GM08714 (cell line): Measurements from ENCODE around the gene ERC2.

Source experiments
- H3K4me3 ChIP-seq: fragments of 200-500 bp; sonication (Bioruptor generic); 2 replicates; pipeline ENCODE4 v1.5.1; 2014; ENCODE audit warnings: mild to moderate bottlenecking, low read length, inconsistent platforms
- ZNF274 ChIP-seq: IDR thresholded peaks from 2 replicates; pipeline ENCODE4 v1.6.1; 2012; ENCODE audit warnings: mild to moderate bottlenecking, low read depth, low read length

ERC2 gene

DNA sequence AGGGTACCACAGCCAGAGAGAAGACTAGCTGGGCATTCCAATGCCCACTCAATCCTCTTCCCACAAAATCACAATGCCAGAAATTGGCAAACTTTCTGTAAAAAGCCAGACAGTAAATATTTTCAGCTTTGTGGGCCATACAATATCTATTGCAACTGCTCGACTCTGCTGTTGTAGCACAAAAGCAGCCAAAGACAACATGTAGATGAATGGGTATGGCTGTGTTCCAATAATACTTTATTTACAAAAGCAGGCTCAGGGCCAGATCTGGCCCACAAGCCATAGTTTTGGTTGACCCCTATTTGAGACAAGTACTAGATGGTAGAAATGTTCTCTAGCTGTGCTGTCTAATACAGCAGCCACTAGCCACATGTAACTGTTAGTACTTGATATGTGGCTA, 330.9 kb downstream of the ERC2 start:
- no peak for TF ChIP-seq ZNF274
- no peak overlapping the region for H3K4me3 ChIP-seq

DNA sequence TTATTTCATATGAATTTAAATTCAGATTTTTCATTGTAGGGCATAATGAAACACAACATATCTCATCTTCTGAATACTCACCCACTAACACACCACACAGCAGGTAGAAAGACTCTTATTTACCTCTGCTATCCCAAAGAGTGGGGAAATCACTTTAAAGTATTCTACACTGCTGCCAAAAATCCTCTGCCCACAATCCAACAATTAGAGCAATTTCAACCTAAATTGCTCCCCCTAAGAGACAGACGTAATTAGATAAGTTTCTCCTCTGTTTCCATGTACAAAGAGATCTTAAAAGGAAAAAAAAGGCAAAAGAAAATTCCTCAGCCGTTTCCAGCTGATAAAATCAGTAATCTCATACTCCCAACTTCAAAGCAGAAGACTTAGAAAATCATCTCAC, 331.8 kb downstream of the ERC2 start:
- H3K4me3 ChIP-seq = no peak overlapping the region
- TF ChIP-seq ZNF274 = no peak

DNA sequence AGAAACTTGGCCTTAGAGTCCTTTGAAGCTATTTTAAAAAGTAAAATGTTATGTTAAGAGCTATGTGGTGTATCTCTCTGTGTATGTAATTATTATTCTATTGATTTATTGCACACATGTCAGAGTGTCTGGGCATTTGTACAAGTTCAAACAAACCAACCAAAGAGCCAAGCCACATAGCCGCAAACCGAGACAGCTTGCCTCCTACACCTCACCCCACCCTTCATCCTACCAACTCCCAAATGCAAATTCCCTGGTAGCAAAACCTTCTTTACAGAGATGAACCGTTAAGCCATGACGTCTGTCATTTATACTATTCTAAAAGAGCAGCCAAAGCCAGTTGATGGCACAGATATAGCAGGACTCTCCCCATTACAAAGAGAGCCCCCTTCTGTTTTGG, 332.3 kb downstream of the ERC2 start:
- no peak for TF ChIP-seq ZNF274
- H3K4me3 ChIP-seq = no peak overlapping the region

DNA sequence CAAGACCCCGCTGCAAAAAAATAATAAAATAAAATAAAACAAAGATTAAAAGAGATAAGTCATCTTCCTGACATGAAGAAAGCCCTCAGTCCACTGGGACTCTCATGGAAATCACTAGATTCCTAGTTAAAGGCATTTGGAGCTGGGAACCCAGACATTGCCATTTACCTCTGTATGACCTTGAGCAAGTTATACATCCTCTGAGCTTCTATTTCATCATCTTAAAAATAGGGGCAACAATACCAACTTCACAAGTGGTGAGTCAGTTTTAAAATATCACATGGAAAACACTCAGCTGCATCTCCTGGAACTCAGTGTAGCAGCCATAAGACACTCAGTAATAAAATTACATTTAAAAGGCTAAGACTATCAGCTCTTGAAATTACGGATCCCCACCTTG, 334.8 kb downstream of the ERC2 start:
- H3K4me3 ChIP-seq = no peak overlapping the region
- TF ChIP-seq ZNF274 = no peak

DNA sequence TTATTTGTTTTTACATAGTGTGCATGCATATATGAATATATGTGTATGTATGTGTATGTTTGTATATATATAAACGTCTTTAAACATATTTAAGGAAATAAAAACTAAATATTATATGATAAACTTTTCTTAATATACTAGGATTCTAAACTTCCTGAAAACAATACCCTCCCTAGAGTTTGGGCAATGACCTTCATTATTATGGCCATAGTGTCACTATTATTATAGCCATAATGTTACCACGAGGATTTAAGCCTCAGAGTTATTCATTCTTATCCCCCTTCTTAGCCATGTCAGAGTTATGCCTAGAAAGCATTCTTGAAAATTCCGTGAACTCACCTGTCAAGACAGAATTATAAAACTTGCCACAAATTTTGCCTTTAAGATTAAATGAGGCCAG, 335.5 kb downstream of the ERC2 start:
- no peak overlapping the region for H3K4me3 ChIP-seq
- TF ChIP-seq ZNF274 = no peak

DNA sequence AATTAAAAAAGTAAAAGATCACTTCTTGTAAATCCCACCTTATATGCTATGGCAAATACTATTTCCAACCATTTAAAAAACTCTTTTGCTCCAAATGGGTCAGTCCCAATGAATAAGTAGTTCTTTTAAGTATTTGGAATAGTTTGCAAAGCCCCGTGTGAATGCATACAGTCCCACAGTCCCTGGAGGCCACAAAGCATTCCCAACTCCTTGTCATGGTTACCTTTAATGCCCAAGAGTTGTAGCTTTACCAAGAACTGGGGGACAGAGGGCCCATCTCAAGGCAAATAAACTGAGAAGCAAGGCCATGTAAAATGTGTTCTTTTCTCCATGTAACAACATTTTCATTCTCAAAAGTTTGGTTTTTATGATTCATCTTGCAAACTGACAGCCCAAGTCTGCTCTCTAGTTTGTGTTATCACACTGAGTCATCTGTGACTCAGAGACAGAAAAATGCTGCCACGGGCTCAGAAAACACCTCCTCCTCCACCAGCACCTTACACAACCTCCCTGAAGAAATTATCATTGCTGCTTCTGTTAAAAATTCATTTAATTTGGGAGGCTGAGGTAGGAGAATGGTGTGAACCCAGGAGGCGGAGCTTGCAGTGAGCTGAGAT, 336.2 kb downstream of the ERC2 start:
- H3K4me3 ChIP-seq = no peak overlapping the region
- no peak for TF ChIP-seq ZNF274

DNA sequence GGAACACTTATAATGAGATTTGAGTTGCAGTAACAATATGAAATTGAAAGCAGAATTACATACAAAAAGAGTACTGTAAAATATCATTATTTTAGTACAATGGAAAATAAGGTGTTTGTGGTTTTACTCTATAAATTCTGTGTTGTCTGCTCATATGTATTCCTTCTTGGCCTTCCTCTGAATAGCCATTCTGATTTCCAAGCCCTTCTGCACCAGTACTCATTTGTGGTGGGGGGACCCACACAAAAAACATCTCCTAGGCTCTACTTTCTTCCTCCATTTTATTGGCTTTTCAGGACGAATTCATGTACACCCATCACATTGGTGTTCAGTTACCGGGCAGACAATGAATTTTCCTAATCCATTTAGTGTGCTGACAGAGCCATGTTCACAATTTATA, 338.2 kb downstream of the ERC2 start:
- TF ChIP-seq ZNF274 = no peak
- H3K4me3 ChIP-seq = no peak overlapping the region

DNA sequence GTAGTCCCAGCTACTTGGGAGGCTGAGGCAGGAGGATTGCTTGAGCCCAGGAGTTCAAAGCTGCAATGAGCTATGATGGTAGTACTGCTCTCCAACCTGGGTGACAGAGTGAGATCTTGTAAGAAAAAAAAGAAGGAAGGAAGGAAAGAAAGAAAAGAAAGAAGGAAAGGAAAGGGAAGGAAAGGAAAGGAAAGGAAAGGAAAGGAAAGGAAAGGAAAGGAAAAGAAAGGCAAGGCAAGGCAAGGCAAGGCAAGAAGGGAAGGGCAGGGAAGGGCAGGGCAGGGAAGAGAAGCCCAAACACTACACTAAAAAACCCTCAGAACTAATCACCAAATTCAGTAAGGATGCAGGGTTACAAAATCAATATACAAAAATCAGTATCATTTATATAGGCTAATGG, 341.6 kb downstream of the ERC2 start:
- no peak for TF ChIP-seq ZNF274
- no peak overlapping the region for H3K4me3 ChIP-seq

DNA sequence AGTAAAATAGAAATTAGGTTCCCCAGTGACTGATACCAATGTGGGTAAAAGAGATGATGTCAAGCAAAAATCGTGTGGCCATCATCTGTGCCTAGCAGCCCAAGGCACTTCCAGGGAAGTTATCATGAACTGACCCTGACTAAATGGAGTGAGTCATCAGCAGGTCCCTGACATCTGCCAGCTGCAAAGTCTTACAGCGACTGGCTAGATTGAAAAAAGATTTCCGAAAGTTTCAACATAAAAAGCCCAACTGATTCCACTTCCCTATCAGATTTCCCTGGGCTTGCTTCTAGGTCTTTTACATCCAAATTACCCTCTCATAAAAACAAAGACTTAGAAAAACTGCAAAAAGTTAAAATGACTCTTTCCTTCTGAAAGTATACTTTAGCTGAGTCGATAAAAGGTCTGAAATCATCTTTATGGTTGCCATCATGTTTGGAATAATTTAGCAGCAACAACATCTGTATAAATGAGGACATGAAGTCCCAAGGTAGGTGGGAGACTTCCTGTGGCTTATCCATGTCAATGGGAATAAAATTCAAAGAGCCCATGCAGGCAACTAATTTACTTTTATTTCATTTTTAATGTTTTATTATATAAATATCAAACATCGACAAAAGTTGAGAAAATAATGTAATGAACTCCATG, 342.8 kb downstream of the ERC2 start:
- no peak for TF ChIP-seq ZNF274
- no peak overlapping the region for H3K4me3 ChIP-seq

DNA sequence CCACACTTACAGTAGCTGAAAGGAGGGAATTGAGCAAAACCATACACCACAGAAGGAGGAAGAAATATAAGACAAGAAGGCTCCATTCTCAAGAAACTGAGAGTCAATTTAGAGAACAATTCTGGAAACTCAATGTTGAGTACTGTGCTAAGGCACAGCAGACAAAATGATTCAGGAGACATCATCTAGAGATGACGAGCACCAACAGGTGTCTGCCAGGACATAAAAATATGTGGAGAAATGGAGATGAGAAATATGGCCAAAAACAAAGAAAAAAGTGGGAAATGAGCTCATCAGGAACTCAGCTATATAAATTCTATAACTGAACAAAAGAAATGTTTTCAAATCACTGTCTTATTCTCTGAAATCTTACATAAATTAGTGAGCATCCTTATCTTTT, 343.7 kb downstream of the ERC2 start:
- H3K4me3 ChIP-seq = no peak overlapping the region
- no peak for TF ChIP-seq ZNF274

DNA sequence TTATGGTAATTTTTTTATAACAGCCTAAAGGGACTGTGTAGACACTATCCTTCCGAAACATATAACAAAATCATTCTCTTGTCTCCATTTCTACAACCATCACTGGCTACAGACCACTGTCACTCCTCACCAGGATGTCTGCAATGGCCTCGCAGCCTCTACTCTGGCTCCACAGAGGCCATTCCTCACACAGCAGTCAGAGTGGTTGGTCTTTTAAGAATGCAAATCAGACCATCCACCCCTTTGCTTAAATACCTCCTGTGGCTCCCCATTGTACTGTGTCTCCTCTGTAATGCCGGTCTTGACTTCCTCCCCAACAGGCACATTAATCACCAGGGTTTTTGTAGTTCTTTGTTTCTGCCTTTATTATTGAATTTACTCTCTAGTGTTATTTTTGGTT, 344.8 kb downstream of the ERC2 start:
- H3K4me3 ChIP-seq = no peak overlapping the region
- no peak for TF ChIP-seq ZNF274

DNA sequence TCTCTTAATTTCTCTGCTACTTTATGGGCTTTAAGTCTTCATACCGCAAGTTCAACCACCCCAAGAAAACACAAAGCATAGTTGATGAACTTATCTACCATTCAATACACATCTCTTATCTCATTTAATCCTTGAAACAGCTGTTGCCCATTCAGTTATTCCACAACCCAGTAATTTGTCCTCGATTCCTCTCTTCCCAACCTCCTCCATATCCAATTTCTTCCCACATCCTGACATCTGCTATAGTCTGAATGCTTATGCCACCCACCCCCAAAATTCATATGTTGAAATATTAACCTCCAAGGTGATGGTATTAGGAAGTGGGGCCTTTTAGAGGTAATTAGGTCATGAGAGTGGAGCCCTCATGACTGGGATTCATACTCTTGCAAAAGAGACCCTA, 345.4 kb downstream of the ERC2 start:
- no peak for TF ChIP-seq ZNF274
- no peak overlapping the region for H3K4me3 ChIP-seq

DNA sequence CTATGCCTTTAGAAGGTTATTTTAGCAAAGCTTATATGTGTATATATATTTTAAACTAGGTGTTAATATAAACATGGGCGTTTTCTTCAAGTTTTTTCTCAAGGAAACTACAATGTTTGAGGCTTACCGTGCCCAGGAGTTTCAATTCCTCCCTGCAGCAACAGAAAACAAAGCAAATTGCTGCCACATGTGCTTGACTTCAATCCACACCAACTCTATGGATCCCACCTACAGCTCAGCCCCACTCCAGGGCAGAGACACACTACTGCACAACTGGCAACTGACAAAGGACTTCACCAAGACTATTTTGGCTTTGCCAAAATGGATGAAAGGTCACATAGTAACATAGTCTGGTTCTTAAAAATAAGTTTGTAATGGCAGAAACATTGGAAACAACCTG, 346.6 kb downstream of the ERC2 start:
- TF ChIP-seq ZNF274 = no peak
- no peak overlapping the region for H3K4me3 ChIP-seq

DNA sequence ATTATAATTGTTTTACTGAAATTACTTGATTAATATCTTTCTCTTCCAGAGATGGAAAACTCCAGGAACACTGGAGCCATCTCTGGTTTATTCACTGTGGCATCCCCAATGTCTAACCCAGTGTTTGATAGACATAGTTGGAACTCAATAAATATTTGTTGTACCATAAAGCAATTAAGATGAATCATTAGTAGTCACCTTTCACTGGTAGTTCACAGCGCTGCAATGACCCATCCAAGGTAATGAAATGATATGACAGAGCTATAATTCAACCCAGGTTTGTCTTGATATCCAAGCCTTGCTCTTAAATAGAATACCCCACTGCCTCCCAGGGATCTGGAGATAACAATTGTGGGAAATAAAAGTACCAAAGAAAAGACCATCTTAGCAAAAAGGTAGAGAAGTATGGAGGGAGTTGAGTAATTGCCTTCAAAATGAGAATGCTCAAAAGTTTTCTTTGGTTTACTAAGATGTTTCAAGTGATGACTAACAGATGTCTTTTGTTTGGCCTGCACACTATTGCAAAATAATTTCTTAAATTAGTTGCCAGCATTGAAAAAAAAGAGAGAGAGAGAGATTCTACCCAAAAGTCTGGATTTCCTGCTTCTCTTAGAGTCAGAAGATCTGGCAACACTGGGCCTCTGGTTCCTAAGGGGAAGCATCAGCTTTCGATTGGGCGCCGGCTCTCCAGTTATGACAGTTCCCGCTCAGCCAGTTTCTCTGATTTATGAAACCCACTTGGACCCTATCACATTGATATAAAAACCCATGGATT, 348.5 kb downstream of the ERC2 start:
- no peak for TF ChIP-seq ZNF274
- H3K4me3 ChIP-seq = no peak overlapping the region

DNA sequence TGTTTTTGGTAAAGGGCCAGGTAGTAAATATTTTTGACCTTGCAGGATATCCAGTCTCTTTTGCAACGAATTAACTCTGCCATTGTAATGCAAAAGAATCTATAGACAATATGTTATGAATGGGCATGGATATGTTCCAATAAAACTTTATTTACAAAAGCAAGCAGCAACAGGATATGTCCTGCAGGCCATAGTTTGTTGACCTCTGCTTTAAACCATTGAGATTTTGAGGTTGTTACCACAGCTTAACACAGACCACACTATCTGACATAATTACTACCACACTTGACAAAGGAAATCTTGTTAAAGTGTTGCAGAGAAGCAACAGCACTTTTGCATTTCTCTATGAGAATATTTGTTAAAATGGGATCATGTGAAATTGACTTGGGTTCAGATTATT, 349.3 kb downstream of the ERC2 start:
- no peak for TF ChIP-seq ZNF274
- no peak overlapping the region for H3K4me3 ChIP-seq

DNA sequence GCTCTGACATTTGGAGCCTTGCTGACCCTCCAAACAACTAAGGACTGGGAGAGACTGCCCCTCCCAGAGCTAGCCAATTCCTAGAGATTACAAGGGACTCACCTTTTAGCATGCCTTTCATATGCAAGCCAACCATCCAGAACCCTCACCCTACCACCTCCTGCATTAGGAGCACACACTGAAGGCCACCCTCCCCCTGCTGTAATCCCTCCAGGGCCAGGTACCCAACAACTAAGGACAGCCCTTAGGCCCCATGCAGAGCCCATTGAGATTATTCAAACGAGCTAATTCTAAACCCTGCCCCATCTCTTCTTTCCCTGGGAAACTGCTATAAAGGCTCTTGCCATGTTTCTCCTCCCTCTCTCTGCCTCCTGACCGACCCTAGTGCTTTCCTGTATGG, 352.6 kb downstream of the ERC2 start:
- no peak for TF ChIP-seq ZNF274
- no peak overlapping the region for H3K4me3 ChIP-seq
